HEK293T (cell line): ENCODE results near the gene PRKCE.

Experiments used
- ARNT ChIP-seq: fragments of 450-650 bp; IDR thresholded peaks from 2 replicates; pipeline ENCODE4 v1.6.1; 2017; ENCODE audit warnings: mild to moderate bottlenecking
- BHLHE40 ChIP-seq: fragments of 450-650 bp; IDR thresholded peaks from 2 replicates; pipeline ENCODE4 v1.6.1; 2016; ENCODE audit warnings: mild to moderate bottlenecking, moderate library complexity, borderline replicate concordance
- FOXA1 ChIP-seq: fragments of 450-650 bp; IDR thresholded peaks from 2 replicates; pipeline ENCODE4 v1.6.1; 2016; ENCODE audit warnings: mild to moderate bottlenecking
- FOXK2 ChIP-seq: fragments of 450-650 bp; IDR thresholded peaks from 2 replicates; pipeline ENCODE4 v1.6.1; 2016; ENCODE audit warnings: mild to moderate bottlenecking
- HDGF ChIP-seq: fragments of 450-650 bp; IDR thresholded peaks from 2 replicates; pipeline ENCODE4 v1.6.1; 2017; ENCODE audit warnings: antibody characterized with exemption, borderline replicate concordance
- NFRKB ChIP-seq: fragments of 450-650 bp; IDR thresholded peaks from 2 replicates; pipeline ENCODE4 v1.6.1; 2016; ENCODE audit warnings: mild to moderate bottlenecking, moderate library complexity
- PKNOX1 ChIP-seq: fragments of 450-650 bp; IDR thresholded peaks from 2 replicates; pipeline ENCODE4 v1.6.1; 2016
- TARDBP ChIP-seq: fragments of 450-650 bp; IDR thresholded peaks from 2 replicates; pipeline ENCODE4 v1.6.1; 2016
- ZNF384 ChIP-seq: fragments of 450-650 bp; IDR thresholded peaks from 2 replicates; pipeline ENCODE4 v1.6.1; 2016

GRCh38 chr2:45904267-45904945, 252.9 kb downstream of the PRKCE start:
- no peak for TF ChIP-seq TARDBP
- TF ChIP-seq FOXK2 = no peak
- TF ChIP-seq ARNT = no peak
- TF ChIP-seq FOXA1 = no peak
- TF ChIP-seq PKNOX1 = no peak
- no peak for TF ChIP-seq BHLHE40
- no peak for TF ChIP-seq ZNF384
- no peak for TF ChIP-seq NFRKB
- no peak for TF ChIP-seq HDGF
